ENCODE data around the gene PLEKHG1. TPM values are rescaled to one million over a fixed set of nuclear protein-coding genes. Genes with fewer than 3 reads are reported as not detected.

The PLEKHG1 gene
- total RNA-seq, 1 experiment from 2014 or later = 2.7 TPM

DNA sequence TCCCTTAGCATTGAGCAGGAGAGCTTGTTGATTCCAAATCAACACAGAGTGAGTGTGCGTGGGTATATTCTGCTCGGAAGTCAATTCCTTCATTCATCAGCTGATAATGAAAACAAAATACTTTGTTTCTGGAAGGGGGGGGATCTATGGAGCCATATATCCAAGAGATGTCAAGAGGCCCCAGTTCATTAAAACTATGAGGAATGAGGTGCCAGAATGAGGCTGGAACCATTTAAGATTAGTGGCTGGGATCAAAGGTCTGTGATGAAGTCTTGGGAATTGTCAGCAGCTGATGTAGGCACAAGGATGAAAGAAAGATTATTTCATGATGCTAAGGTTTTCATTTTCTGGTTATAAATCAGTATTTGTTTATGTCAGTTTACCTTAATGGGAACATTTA, 30.5 kb upstream of the PLEKHG1 start:
- ChIA-PET POLR2A (no interaction called here), CTCF (no interaction called here)
- H3K4me1 Mint-ChIP-seq = peaks cover 4% of the 10 kb centered on the region; the same call in 1 of the 2 replicates
- H3K27ac Mint-ChIP-seq = no peak overlapping the region
- no peaks in the 10 kb centered on the region for H3K36me3 Mint-ChIP-seq
- ATAC-seq (no peak), DNase-seq (ENCODE audit: low spot score) (no peak)
- H3K4me3 Mint-ChIP-seq = no peak overlapping the region
- H3K9me3 Mint-ChIP-seq = 0 out of 2 replicates have a peak, but pooled peaks cover 4% of the 10 kb centered on the region
- H3K27me3 Mint-ChIP-seq (ENCODE audit: low read depth) = no peaks in the 10 kb centered on the region
- TF ChIP-seq NFATC4 (CRISPR knock-in tag; IDR thresholded peaks at IDR 0.05) (no peak), GABPB1 (CRISPR knock-in tag; IDR thresholded peaks at IDR 0.05) (no peak), KAT7 (CRISPR knock-in tag; IDR thresholded peaks at IDR 0.05; ENCODE audit: borderline replicate concordance) (no peak), ETV6 (CRISPR knock-in tag; IDR thresholded peaks at IDR 0.05) (no peak), FOXP4 (CRISPR knock-in tag; IDR thresholded peaks at IDR 0.05) (no peak), CREB1 (CRISPR knock-in tag; IDR thresholded peaks at IDR 0.05) (no peak)

DNA sequence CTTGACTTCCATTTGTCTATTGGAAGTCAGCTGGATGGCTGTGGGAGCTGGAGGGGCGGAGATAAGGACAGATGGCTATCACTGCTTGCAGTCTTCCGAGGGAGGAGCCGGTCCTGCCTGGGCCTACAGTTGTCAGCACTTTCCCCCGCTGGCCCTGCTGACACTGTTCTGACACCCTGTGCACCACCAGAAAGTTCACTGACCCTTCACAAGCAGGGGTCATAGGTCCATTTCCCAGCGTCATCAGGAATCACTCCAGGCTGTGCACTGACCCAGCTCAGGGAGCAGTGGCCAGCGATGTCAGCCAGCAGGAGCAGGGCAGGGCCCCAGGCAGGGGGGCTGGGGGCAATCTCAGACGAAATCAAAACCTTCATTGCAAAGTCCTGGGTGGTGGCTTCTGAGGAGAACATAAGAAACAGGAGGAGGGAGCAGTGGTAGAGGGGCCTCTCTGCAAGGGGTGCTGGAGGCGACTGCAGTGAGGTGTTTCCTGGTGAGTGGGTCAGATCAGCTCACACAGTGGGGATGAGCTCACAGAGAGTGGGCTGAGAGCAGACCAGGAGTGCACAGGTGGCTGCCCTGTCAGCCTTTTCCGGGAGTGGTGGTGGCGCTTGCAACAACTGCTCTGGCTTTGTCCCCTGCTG, 26.5 kb upstream of the PLEKHG1 start:
- Mint-ChIP-seq H3K4me1 (peaks cover 4% of the 10 kb centered on the region; the same call in 1 of the 2 replicates), H3K27me3 (ENCODE audit: low read depth) (no peaks in the 10 kb centered on the region), H3K4me3 (no peak overlapping the region), H3K27ac (no peak overlapping the region), H3K9me3 (no peaks in the 10 kb centered on the region), H3K36me3 (no peaks in the 10 kb centered on the region)
- no peak for DNase-seq (ENCODE audit: low spot score)
- ATAC-seq = peak; percentile 58
- ChIA-PET CTCF (interaction anchor here (0.7 to 1.0 kb wide), 2 partner anchors 113 to 155 kb away, joined by 3 read pairs; no protein-coding TSS in a partner anchor), POLR2A (no interaction called here)
- no peak for TF ChIP-seq PRDM15 (CRISPR knock-in tag; IDR thresholded peaks at IDR 0.05)
- TF ChIP-seq, protein P1, sequence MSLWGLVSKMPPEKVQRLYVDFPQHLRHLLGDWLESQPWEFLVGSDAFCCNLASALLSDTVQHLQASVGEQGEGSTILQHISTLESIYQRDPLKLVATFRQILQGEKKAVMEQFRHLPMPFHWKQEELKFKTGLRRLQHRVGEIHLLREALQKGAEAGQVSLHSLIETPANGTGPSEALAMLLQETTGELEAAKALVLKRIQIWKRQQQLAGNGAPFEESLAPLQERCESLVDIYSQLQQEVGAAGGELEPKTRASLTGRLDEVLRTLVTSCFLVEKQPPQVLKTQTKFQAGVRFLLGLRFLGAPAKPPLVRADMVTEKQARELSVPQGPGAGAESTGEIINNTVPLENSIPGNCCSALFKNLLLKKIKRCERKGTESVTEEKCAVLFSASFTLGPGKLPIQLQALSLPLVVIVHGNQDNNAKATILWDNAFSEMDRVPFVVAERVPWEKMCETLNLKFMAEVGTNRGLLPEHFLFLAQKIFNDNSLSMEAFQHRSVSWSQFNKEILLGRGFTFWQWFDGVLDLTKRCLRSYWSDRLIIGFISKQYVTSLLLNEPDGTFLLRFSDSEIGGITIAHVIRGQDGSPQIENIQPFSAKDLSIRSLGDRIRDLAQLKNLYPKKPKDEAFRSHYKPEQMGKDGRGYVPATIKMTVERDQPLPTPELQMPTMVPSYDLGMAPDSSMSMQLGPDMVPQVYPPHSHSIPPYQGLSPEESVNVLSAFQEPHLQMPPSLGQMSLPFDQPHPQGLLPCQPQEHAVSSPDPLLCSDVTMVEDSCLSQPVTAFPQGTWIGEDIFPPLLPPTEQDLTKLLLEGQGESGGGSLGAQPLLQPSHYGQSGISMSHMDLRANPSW (CRISPR knock-in tag; conservative IDR thresholded peaks at IDR 0.05; ENCODE audit: low read depth) = no peak
- no peak for TF ChIP-seq GABPB1 (CRISPR knock-in tag; IDR thresholded peaks at IDR 0.05)
- no peak for TF ChIP-seq CBFB (CRISPR knock-in tag; IDR thresholded peaks at IDR 0.05; ENCODE audit: low read depth)
- TF ChIP-seq ATF3 (CRISPR knock-in tag; conservative IDR thresholded peaks at IDR 0.05) = no peak
- TF ChIP-seq ZNF232 (CRISPR knock-in tag; IDR thresholded peaks at IDR 0.05) = no peak
- TF ChIP-seq ELF4 (CRISPR knock-in tag; IDR thresholded peaks at IDR 0.05; ENCODE audit: low read depth) = no peak
- TF ChIP-seq, protein P2, sequence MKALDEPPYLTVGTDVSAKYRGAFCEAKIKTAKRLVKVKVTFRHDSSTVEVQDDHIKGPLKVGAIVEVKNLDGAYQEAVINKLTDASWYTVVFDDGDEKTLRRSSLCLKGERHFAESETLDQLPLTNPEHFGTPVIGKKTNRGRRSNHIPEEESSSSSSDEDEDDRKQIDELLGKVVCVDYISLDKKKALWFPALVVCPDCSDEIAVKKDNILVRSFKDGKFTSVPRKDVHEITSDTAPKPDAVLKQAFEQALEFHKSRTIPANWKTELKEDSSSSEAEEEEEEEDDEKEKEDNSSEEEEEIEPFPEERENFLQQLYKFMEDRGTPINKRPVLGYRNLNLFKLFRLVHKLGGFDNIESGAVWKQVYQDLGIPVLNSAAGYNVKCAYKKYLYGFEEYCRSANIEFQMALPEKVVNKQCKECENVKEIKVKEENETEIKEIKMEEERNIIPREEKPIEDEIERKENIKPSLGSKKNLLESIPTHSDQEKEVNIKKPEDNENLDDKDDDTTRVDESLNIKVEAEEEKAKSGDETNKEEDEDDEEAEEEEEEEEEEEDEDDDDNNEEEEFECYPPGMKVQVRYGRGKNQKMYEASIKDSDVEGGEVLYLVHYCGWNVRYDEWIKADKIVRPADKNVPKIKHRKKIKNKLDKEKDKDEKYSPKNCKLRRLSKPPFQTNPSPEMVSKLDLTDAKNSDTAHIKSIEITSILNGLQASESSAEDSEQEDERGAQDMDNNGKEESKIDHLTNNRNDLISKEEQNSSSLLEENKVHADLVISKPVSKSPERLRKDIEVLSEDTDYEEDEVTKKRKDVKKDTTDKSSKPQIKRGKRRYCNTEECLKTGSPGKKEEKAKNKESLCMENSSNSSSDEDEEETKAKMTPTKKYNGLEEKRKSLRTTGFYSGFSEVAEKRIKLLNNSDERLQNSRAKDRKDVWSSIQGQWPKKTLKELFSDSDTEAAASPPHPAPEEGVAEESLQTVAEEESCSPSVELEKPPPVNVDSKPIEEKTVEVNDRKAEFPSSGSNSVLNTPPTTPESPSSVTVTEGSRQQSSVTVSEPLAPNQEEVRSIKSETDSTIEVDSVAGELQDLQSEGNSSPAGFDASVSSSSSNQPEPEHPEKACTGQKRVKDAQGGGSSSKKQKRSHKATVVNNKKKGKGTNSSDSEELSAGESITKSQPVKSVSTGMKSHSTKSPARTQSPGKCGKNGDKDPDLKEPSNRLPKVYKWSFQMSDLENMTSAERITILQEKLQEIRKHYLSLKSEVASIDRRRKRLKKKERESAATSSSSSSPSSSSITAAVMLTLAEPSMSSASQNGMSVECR (CRISPR knock-in tag; IDR thresholded peaks at IDR 0.05; ENCODE audit: borderline replicate concordance) = no peak
- TF ChIP-seq GRHL2 (CRISPR knock-in tag; IDR thresholded peaks at IDR 0.05; ENCODE audit: insufficient replicate concordance, severe bottlenecking) = no peak
- TF ChIP-seq AR (CRISPR knock-in tag; IDR thresholded peaks at IDR 0.05) = no peak
- TF ChIP-seq, protein P3, sequence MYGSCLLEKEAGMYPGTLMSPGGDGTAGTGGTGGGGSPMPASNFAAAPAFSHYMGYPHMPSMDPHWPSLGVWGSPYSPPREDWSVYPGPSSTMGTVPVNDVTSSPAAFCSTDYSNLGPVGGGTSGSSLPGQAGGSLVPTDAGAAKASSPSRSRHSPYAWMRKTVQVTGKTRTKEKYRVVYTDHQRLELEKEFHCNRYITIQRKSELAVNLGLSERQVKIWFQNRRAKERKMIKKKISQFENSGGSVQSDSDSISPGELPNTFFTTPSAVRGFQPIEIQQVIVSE (CRISPR knock-in tag; IDR thresholded peaks at IDR 0.05; ENCODE audit: borderline replicate concordance) = no peak

Data from WTC11 (cell line).